Dendritic cell treated with granulocyte-macrophage colony-stimulating factor and Interleukin-4, amounts not matched to agents 40 ng/mL and 50 ng/mL, for 4 days (primary cell): ENCODE results near the gene LRRC8D.

Experiments used
- H3K27ac Mint-ChIP-seq: one replicate; pipeline ENCODE4 v1.8.0; 2022; ENCODE audit warnings: mild to moderate bottlenecking, mixed read lengths
- H3K27me3 Mint-ChIP-seq: one replicate; pipeline ENCODE4 v1.8.0; 2022; ENCODE audit warnings: mild to moderate bottlenecking, mixed read lengths
- H3K36me3 Mint-ChIP-seq: one replicate; pipeline ENCODE4 v1.8.0; 2022; ENCODE audit warnings: low read depth, mixed read lengths
- H3K4me1 Mint-ChIP-seq: one replicate; pipeline ENCODE4 v1.8.0; 2022; ENCODE audit warnings: low read depth, mixed read lengths
- H3K4me3 Mint-ChIP-seq: one replicate; pipeline ENCODE4 v1.8.0; 2022; ENCODE audit warnings: mild to moderate bottlenecking, moderate library complexity, mixed read lengths
- H3K9me3 Mint-ChIP-seq: one replicate; pipeline ENCODE4 v1.8.0; 2022; ENCODE audit warnings: mixed read lengths
- intact Hi-C: fragments of 100-400 bp; cut with micrococcal nuclease; formaldehyde crosslinking; loops from one replicate; pipeline ENCODE4 v1.15.0; 2022

LRRC8D gene

GRCh38 chr1:89906088-89906487 is 85.3 kb downstream of the LRRC8D start:
- Mint-ChIP-seq H3K9me3 (no peaks in the 10 kb centered on the region), H3K27ac (peak overlapping the region; percentile 58), H3K36me3 (no peaks in the 10 kb centered on the region), H3K4me3 (no peak overlapping the region), H3K27me3 (no peaks in the 10 kb centered on the region), H3K4me1 (peaks cover 68% of the 10 kb centered on the region)
- intact Hi-C loops: loop anchor here (10.0 kb wide), 1 partner anchor 69 kb away; no protein-coding TSS in a partner anchor

GRCh38 chr1:89907727-89908212 is 86.9 kb downstream of the LRRC8D start:
- peaks cover 8% of the 10 kb centered on the region for H3K36me3 Mint-ChIP-seq
- H3K4me3 Mint-ChIP-seq: no peak overlapping the region
- intact Hi-C loops: loop anchor here (10.0 kb wide), 1 partner anchor 67 kb away; no protein-coding TSS in a partner anchor
- peak overlapping the region; percentile 58 for H3K27ac Mint-ChIP-seq
- H3K27me3 Mint-ChIP-seq: no peaks in the 10 kb centered on the region
- H3K9me3 Mint-ChIP-seq: no peaks in the 10 kb centered on the region
- H3K4me1 Mint-ChIP-seq: peaks cover 74% of the 10 kb centered on the region

- intact Hi-C loops: loop anchor here (10.0 kb wide), 1 partner anchor 67 kb away; no protein-coding TSS in a partner anchor
- Mint-ChIP-seq H3K27ac (peak overlapping the region; percentile 77), H3K9me3 (no peaks in the 10 kb centered on the region), H3K27me3 (no peaks in the 10 kb centered on the region), H3K36me3 (peaks cover 8% of the 10 kb centered on the region), H3K4me1 (peaks cover 69% of the 10 kb centered on the region), H3K4me3 (no peak overlapping the region)
Observed at GRCh38 chr1:89908273-89908671, 87.4 kb downstream of the LRRC8D start.

- Mint-ChIP-seq H3K4me1 (peaks cover 69% of the 10 kb centered on the region), H3K4me3 (peak overlapping the region; percentile 30), H3K27ac (peak overlapping the region; percentile 77), H3K9me3 (no peaks in the 10 kb centered on the region), H3K36me3 (peaks cover 12% of the 10 kb centered on the region), H3K27me3 (no peaks in the 10 kb centered on the region)
- intact Hi-C loops: loop anchor here (10.0 kb wide), 1 partner anchor 66 kb away; no protein-coding TSS in a partner anchor
Observed at GRCh38 chr1:89908672-89909436, 88.0 kb downstream of the LRRC8D start.

GRCh38 chr1:89910268-89910667 is 89.4 kb downstream of the LRRC8D start:
- no peaks in the 10 kb centered on the region for H3K27me3 Mint-ChIP-seq
- no peaks in the 10 kb centered on the region for H3K9me3 Mint-ChIP-seq
- H3K4me3 Mint-ChIP-seq: no peak overlapping the region
- H3K27ac Mint-ChIP-seq: no peak overlapping the region
- peaks cover 62% of the 10 kb centered on the region for H3K4me1 Mint-ChIP-seq
- H3K36me3 Mint-ChIP-seq: peaks cover 17% of the 10 kb centered on the region
- intact Hi-C loops: no loop called here

- Mint-ChIP-seq H3K9me3 (no peaks in the 10 kb centered on the region), H3K27me3 (no peaks in the 10 kb centered on the region), H3K4me1 (peaks cover 58% of the 10 kb centered on the region), H3K27ac (no peak overlapping the region), H3K4me3 (no peak overlapping the region), H3K36me3 (peaks cover 17% of the 10 kb centered on the region)
- intact Hi-C loops: no loop called here
Observed at GRCh38 chr1:89910780-89911179, 89.9 kb downstream of the LRRC8D start.

- no peak overlapping the region for H3K4me3 Mint-ChIP-seq
- intact Hi-C loops: no loop called here
- no peaks in the 10 kb centered on the region for H3K27me3 Mint-ChIP-seq
- H3K4me1 Mint-ChIP-seq: peaks cover 54% of the 10 kb centered on the region
- H3K27ac Mint-ChIP-seq: peak overlapping the region; percentile 14
- no peaks in the 10 kb centered on the region for H3K9me3 Mint-ChIP-seq
- H3K36me3 Mint-ChIP-seq: peaks cover 18% of the 10 kb centered on the region
Observed at GRCh38 chr1:89911191-89911991, 90.6 kb downstream of the LRRC8D start.

- H3K36me3 Mint-ChIP-seq: peaks cover 23% of the 10 kb centered on the region
- no peak overlapping the region for H3K4me3 Mint-ChIP-seq
- H3K27me3 Mint-ChIP-seq: no peaks in the 10 kb centered on the region
- H3K9me3 Mint-ChIP-seq: no peaks in the 10 kb centered on the region
- H3K27ac Mint-ChIP-seq: peak overlapping the region; percentile 14
- intact Hi-C loops: no loop called here
- H3K4me1 Mint-ChIP-seq: peaks cover 48% of the 10 kb centered on the region
Observed at GRCh38 chr1:89912073-89912472, 91.2 kb downstream of the LRRC8D start.

GRCh38 chr1:89913353-89914095 is 92.7 kb downstream of the LRRC8D start:
- Mint-ChIP-seq H3K36me3 (peaks cover 28% of the 10 kb centered on the region), H3K9me3 (no peaks in the 10 kb centered on the region), H3K4me1 (peaks cover 34% of the 10 kb centered on the region), H3K27ac (no peak overlapping the region), H3K27me3 (no peaks in the 10 kb centered on the region), H3K4me3 (no peak overlapping the region)
- intact Hi-C loops: no loop called here

GRCh38 chr1:89917353-89917752 is 96.5 kb downstream of the LRRC8D start:
- H3K27me3 Mint-ChIP-seq: no peaks in the 10 kb centered on the region
- peak overlapping the region; percentile 2 for H3K27ac Mint-ChIP-seq
- no peak overlapping the region for H3K4me3 Mint-ChIP-seq
- peaks cover 20% of the 10 kb centered on the region for H3K36me3 Mint-ChIP-seq
- H3K9me3 Mint-ChIP-seq: no peaks in the 10 kb centered on the region
- peaks cover 7% of the 10 kb centered on the region for H3K4me1 Mint-ChIP-seq
- intact Hi-C loops: no loop called here

- Mint-ChIP-seq H3K4me3 (no peak overlapping the region), H3K36me3 (peaks cover 22% of the 10 kb centered on the region), H3K4me1 (peaks cover 5% of the 10 kb centered on the region), H3K27ac (no peak overlapping the region), H3K9me3 (no peaks in the 10 kb centered on the region), H3K27me3 (no peaks in the 10 kb centered on the region)
- intact Hi-C loops: no loop called here
Observed at GRCh38 chr1:89918127-89918793, 97.4 kb downstream of the LRRC8D start.

GRCh38 chr1:89918794-89919155 is 97.9 kb downstream of the LRRC8D start:
- intact Hi-C loops: no loop called here
- H3K4me3 Mint-ChIP-seq: no peak overlapping the region
- H3K36me3 Mint-ChIP-seq: peaks cover 24% of the 10 kb centered on the region
- H3K4me1 Mint-ChIP-seq: peaks cover 1% of the 10 kb centered on the region
- H3K9me3 Mint-ChIP-seq: no peaks in the 10 kb centered on the region
- H3K27ac Mint-ChIP-seq: no peak overlapping the region
- no peaks in the 10 kb centered on the region for H3K27me3 Mint-ChIP-seq

- intact Hi-C loops: no loop called here
- no peak overlapping the region for H3K27ac Mint-ChIP-seq
- H3K36me3 Mint-ChIP-seq: peaks cover 24% of the 10 kb centered on the region
- no peaks in the 10 kb centered on the region for H3K4me1 Mint-ChIP-seq
- no peak overlapping the region for H3K4me3 Mint-ChIP-seq
- H3K27me3 Mint-ChIP-seq: no peaks in the 10 kb centered on the region
- no peaks in the 10 kb centered on the region for H3K9me3 Mint-ChIP-seq
Observed at GRCh38 chr1:89919174-89919573, 98.3 kb downstream of the LRRC8D start.
